ENCODE measurements around the gene APOL2. TPM values are rescaled to one million over a fixed set of nuclear protein-coding genes. Genes with fewer than 3 reads are reported as not detected.

Gene APOL2
- total RNA-seq, 4 donors from 2014 or later = 15.6 to 96.2 (median 60.3) TPM

Small RNA genes lying within 50 kb of the gene (microRNA-seq; reads per million reads assigned to microRNA genes)
- not detected for gene MIR6819 (ENCODE audit: borderline microRNAs expressed, borderline replicate concordance)

Small RNA genes lying within 50 kb of the gene (small RNA-seq; reads per million reads assigned to genes)
- gene MIR6819 = not detected

Other genes with a start within 250 kb of the APOL2 start
- gene RBFOX2, start 210.7 kb downstream of the APOL2 start, total RNA-seq = 100 to 1,000 TPM in 2 of 4 donors, 10 to 100 TPM in 2; 81.0 to 311 (median 147) TPM
- gene APOL3, start 78.8 kb downstream of the APOL2 start, total RNA-seq = 100 to 1,000 TPM in 2 of 4 donors, 10 to 100 TPM in 2; 22.1 to 108 (median 76.7) TPM
- 10 to 100 TPM in 2 of 4 donors, 1 to 10 TPM in 1, not detected in 1; 1.0 to 35.2 (median 16.9) TPM for gene APOL4, start 37.7 kb downstream of the APOL2 start, total RNA-seq
- gene APOL1, start 13.6 kb upstream of the APOL2 start, total RNA-seq = 10 to 100 TPM in 3 of 4 donors, 1 to 10 TPM in 1; 9.8 to 89.7 (median 19.9) TPM
- gene MYH9, start 148.4 kb upstream of the APOL2 start, total RNA-seq = 1,000 to 10,000 TPM in 1 of 4 donors, 100 to 1,000 TPM in 3; 215 to 1,171 (median 400) TPM
- gene TXN2, start 242.1 kb upstream of the APOL2 start, total RNA-seq = 10 to 100 TPM; 14.4 to 56.4 (median 17.8) TPM

All from uterus (tissue), 4 donors.